BLaER1 treated with 17β-estradiol and CSF1 and Interleukin-3, amounts not matched to agents 10 nM and 100 nM (cell line): ENCODE data around the gene TAAR9.
"Not testable (repeated sequence)": the region's sequence is repeated elsewhere in the genome, so short reads cannot be mapped to it uniquely, and the experiment has no call there.

Source experiments
- H3K27ac ChIP-seq, 11 experiments: shearing (Covaris generic); formaldehyde crosslinking; 2 replicates each; pipeline ENCODE4 v1.8.1; 2022
- H3K27me3 ChIP-seq, 11 experiments: shearing (Covaris generic); formaldehyde crosslinking; 2 replicates each; pipeline ENCODE4 v1.8.1; 2022
- H3K36me3 ChIP-seq, 11 experiments: shearing (Covaris generic); formaldehyde crosslinking; 2 replicates each; pipeline ENCODE4 v1.8.1; 2022
- H3K4me1 ChIP-seq, 10 experiments: shearing (Covaris generic); formaldehyde crosslinking; 2 replicates each; pipeline ENCODE4 v1.8.1; 2022
- H3K4me2 ChIP-seq, 11 experiments: shearing (Covaris generic); formaldehyde crosslinking; 2 replicates each; pipeline ENCODE4 v1.8.1; 2022
- H3K4me3 ChIP-seq, 10 experiments: shearing (Covaris generic); formaldehyde crosslinking; 2 replicates each; pipeline ENCODE4 v1.8.1; 2022
- H3K9ac ChIP-seq, 11 experiments: shearing (Covaris generic); formaldehyde crosslinking; 2 replicates each; pipeline ENCODE4 v1.8.1; 2022
- H3K9me3 ChIP-seq, 11 experiments: shearing (Covaris generic); formaldehyde crosslinking; replicated peaks in 1 of 11; 2 replicates each; pipeline ENCODE4 v1.8.1; 2022
- H4K20me1 ChIP-seq, 11 experiments: shearing (Covaris generic); formaldehyde crosslinking; 2 replicates each; pipeline ENCODE4 v1.8.1; 2022
- Cebpa-rat ChIP-seq, 11 experiments: shearing (Covaris generic); IDR thresholded peaks; 2 replicates each; pipeline ENCODE4 v1.8.1; 2022

TAAR9 gene

DNA sequence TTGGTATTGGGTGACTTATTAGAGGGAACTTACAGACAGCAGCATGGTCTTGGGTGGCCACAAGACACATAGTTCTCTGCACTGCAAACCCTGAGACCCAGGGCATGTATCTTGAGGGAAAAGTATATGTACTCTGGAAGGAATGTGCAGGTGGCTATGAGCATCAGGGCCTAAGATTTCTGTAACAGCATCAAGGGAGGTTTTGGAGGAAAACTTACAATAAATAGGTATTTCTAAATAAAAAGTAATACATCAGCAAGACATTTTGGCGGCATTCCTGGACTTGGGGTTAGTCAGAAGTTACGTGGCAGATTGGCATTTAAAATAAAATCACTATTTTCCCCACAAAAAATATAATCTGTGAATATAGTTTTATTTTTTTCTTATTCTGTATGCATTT, 17.1 kb upstream of the TAAR9 start:
- Histone ChIP-seq H3K36me3 (no peaks in the 10 kb centered on the region), H3K4me1 (no peaks in the 10 kb centered on the region), H3K4me2 (no peak overlapping the region), H3K27me3 (no peaks in the 10 kb centered on the region), H4K20me1 (no peaks in the 10 kb centered on the region), H3K9me3 (peaks cover 0 to 10% (median 0%) of the 10 kb centered on the region in 11 experiments; a peak in 4 of 22 replicates), H3K4me3 (no peak overlapping the region), H3K9ac (no peak overlapping the region), H3K27ac (no peak overlapping the region)
- TF ChIP-seq Cebpa-rat (IDR thresholded peaks at IDR 0.05) = no peak

- peaks cover 0 to 4% (median 0%) of the 10 kb centered on the region in 10 experiments; a peak in 2 of 20 replicates for H3K4me1 ChIP-seq
Observed at GRCh38 chr6:132524646-132525045, 13.4 kb upstream of the TAAR9 start.

GRCh38 chr6:132525866-132526265, 12.2 kb upstream of the TAAR9 start:
- Histone ChIP-seq H3K9me3 (peaks cover 0 to 10% (median 0%) of the 10 kb centered on the region in 11 experiments; a peak in 4 of 22 replicates), H3K27ac (no peak overlapping the region), H4K20me1 (no peaks in the 10 kb centered on the region), H3K36me3 (no peaks in the 10 kb centered on the region), H3K27me3 (no peaks in the 10 kb centered on the region), H3K9ac (no peak overlapping the region), H3K4me2 (no peak overlapping the region), H3K4me3 (no peak overlapping the region), H3K4me1 (peaks cover 0 to 4% (median 0%) of the 10 kb centered on the region in 10 experiments; a peak in 2 of 20 replicates)
- TF ChIP-seq Cebpa-rat (IDR thresholded peaks at IDR 0.05) = no peak

More at GRCh38 chr6:132524646-132525045, 13.4 kb upstream of the TAAR9 start:
- Histone ChIP-seq H3K9me3 (peaks cover 0 to 10% (median 0%) of the 10 kb centered on the region in 11 experiments; a peak in 4 of 22 replicates), H3K36me3 (no peaks in the 10 kb centered on the region), H3K27ac (no peak overlapping the region), H3K4me2 (no peak overlapping the region), H3K9ac (no peak overlapping the region), H4K20me1 (no peaks in the 10 kb centered on the region), H3K4me3 (no peak overlapping the region), H3K27me3 (no peaks in the 10 kb centered on the region)
- no peak for TF ChIP-seq Cebpa-rat (IDR thresholded peaks at IDR 0.05)

- H3K36me3 ChIP-seq = no peaks in the 10 kb centered on the region
- TF ChIP-seq Cebpa-rat (IDR thresholded peaks at IDR 0.05) = no peak
- no peaks in the 10 kb centered on the region for H3K27me3 ChIP-seq
- H3K4me3 ChIP-seq = no peak overlapping the region
- peaks cover 0 to 10% (median 0%) of the 10 kb centered on the region in 11 experiments; a peak in 4 of 22 replicates for H3K9me3 ChIP-seq
- H3K9ac ChIP-seq = no peak overlapping the region
- H3K4me2 ChIP-seq = no peak overlapping the region
- H3K4me1 ChIP-seq = peaks cover 0 to 4% (median 0%) of the 10 kb centered on the region in 10 experiments; a peak in 2 of 20 replicates
- H3K27ac ChIP-seq = no peak overlapping the region
- H4K20me1 ChIP-seq = no peaks in the 10 kb centered on the region
Observed at GRCh38 chr6:132526461-132526860, 11.6 kb upstream of the TAAR9 start.

- Histone ChIP-seq H4K20me1 (no peaks in the 10 kb centered on the region), H3K27ac (no peak overlapping the region), H3K4me3 (no peak overlapping the region), H3K36me3 (no peaks in the 10 kb centered on the region), H3K9me3 (peaks cover 0 to 12% (median 0%) of the 10 kb centered on the region in 11 experiments; a peak in 4 of 22 replicates), H3K9ac (no peak overlapping the region), H3K4me2 (no peak overlapping the region), H3K27me3 (no peaks in the 10 kb centered on the region), H3K4me1 (peaks cover 0 to 4% (median 0%) of the 10 kb centered on the region in 10 experiments; a peak in 2 of 20 replicates)
- no peak for TF ChIP-seq Cebpa-rat (IDR thresholded peaks at IDR 0.05)
Observed at GRCh38 chr6:132527791-132528190, 10.3 kb upstream of the TAAR9 start.

DNA sequence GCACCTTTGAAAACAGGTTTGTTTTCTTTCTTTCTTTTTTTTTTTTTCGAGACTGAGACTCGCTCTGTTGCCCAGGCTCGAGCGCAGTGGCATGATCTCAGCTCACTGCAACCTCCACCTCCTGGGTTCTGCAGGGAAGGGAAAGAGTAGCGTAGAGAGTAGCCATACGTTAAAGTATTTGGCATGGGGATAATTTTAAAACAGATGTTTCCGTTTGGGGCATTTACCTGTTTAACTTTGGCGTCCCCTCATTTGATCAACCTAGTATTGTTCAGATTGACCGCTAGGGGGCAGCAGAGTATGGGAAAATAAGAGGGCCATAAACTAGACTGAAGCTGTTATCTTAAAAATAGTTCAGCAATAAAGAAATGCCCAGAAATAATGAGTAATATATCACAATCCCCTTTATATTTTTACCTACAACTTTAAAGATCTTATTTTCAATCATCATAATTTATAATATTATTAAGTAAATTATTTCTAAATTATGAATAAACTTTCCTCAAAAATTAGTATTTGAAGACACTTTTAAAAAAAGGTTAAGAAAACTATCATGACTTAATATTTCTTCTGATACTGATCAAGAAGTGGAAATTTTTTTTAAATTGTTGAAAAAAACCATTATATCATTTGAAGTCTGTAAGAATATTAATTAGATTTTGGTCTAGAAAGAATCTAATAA, 7.6 kb upstream of the TAAR9 start:
- Histone ChIP-seq H3K27me3 (no peaks in the 10 kb centered on the region), H3K4me1 (peaks cover 0 to 4% (median 0%) of the 10 kb centered on the region in 10 experiments; a peak in 2 of 20 replicates), H3K27ac (no peak overlapping the region), H3K9me3 (peaks cover 5 to 15% (median 13%) of the 10 kb centered on the region in 11 experiments; a peak in 19 of 22 replicates), H3K4me2 (no peak overlapping the region), H3K4me3 (no peak overlapping the region), H3K9ac (no peak overlapping the region), H4K20me1 (no peaks in the 10 kb centered on the region), H3K36me3 (no peaks in the 10 kb centered on the region)
- no peak for TF ChIP-seq Cebpa-rat (IDR thresholded peaks at IDR 0.05)

- H3K4me1 ChIP-seq, H3K36me3 ChIP-seq, H3K4me2 ChIP-seq, H3K9ac ChIP-seq, H3K27ac ChIP-seq, H4K20me1 ChIP-seq, H3K27me3 ChIP-seq, H3K4me3 ChIP-seq: not testable (repeated sequence)
- peaks cover 5 to 17% (median 13%) of the 10 kb centered on the region in 11 experiments; a peak in 19 of 22 replicates for H3K9me3 ChIP-seq
Observed at GRCh38 chr6:132534546-132534945, 3.5 kb upstream of the TAAR9 start.

DNA sequence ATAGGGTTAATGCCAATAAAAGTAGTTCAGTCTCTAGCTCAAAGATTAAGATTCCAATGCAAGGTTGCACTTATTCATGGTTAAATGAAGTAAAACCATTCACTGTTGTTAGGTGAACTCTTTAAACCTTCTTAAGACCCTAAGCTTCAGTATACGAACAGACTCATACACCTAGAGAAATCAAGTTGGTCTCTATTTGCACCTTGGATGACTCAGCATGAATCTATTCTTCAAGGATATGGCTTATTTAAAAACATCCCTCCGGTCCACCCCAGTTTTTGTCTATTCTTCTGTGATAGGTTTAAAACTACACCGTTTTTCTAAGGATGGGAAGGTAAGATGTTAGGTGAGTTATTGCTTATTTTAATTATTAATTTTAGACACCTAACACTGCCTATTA, 932 bp upstream of the TAAR9 start:
- no peak overlapping the region for H3K4me3 ChIP-seq
- H3K36me3 ChIP-seq = no peaks in the 10 kb centered on the region
- H3K9me3 ChIP-seq = peaks cover under 1 to 17% (median 13%) of the 10 kb centered on the region in 11 experiments; a peak in 19 of 22 replicates
- no peak overlapping the region for H3K9ac ChIP-seq
- no peak overlapping the region for H3K4me2 ChIP-seq
- no peak for TF ChIP-seq Cebpa-rat (IDR thresholded peaks at IDR 0.05)
- no peaks in the 10 kb centered on the region for H3K4me1 ChIP-seq
- no peaks in the 10 kb centered on the region for H3K27me3 ChIP-seq
- H3K27ac ChIP-seq = no peak overlapping the region
- H4K20me1 ChIP-seq = no peaks in the 10 kb centered on the region

- Histone ChIP-seq H3K4me3 (no peak overlapping the region), H3K4me2 (no peak overlapping the region), H3K27me3 (no peaks in the 10 kb centered on the region), H4K20me1 (no peaks in the 10 kb centered on the region), H3K9ac (no peak overlapping the region), H3K27ac (no peak overlapping the region), H3K36me3 (no peaks in the 10 kb centered on the region), H3K9me3 (no peaks in the 10 kb centered on the region), H3K4me1 (no peaks in the 10 kb centered on the region)
- TF ChIP-seq Cebpa-rat (IDR thresholded peaks at IDR 0.05) = no peak
Observed at GRCh38 chr6:132544826-132545225, 6.7 kb downstream of the TAAR9 start.
